Sigmoid colon (tissue), 7 donors: ENCODE data around the gene ADCY5. TPM values are rescaled to one million over a fixed set of nuclear protein-coding genes. Genes with fewer than 3 reads are reported as not detected.

Experiments
- DNase-seq: peaks from one replicate; pipeline ENCODE4 v3.0.0-alpha.2; 2019
- H3K27ac ChIP-seq, 4 donors: fragments of 200-600 bp; sonication (generic); one replicate each; pipeline ENCODE4 v1.5.1; 2016 to 2019; ENCODE audit warnings: mild to moderate bottlenecking in 1 of 4
- H3K27me3 ChIP-seq, 3 donors: fragments of 200-600 bp; sonication (generic); one replicate each; pipeline ENCODE4 v1.5.1; 2019; ENCODE audit warnings: mild to moderate bottlenecking in 1 of 3
- H3K36me3 ChIP-seq, 4 donors: fragments of 200-600 bp; sonication (generic); one replicate each; pipeline ENCODE4 v1.5.1; 2016 to 2019
- H3K4me1 ChIP-seq, 4 donors: fragments of 200-600 bp; sonication (generic); one replicate each; pipeline ENCODE4 v1.5.1; 2017 to 2019
- H3K4me3 ChIP-seq, 4 donors: fragments of 200-600 bp; sonication (generic); one replicate each; pipeline ENCODE4 v1.5.1; 2017 to 2019; ENCODE audit warnings: mild to moderate bottlenecking in 2 of 4, moderate library complexity in 1 of 4
- H3K9me3 ChIP-seq, 4 donors: fragments of 200-600 bp in 3 of 4; sonication (generic) in 3 of 4; one replicate each; pipeline versions ENCODE4 v1.5.1 to v1.6.1; 2013 to 2019
- CTCF ChIP-seq, 4 experiments: fragments of 450-650 bp in 3 of 4; fragments of 200-600 bp in 1 of 4; IDR thresholded peaks; one replicate each; pipeline ENCODE4 v1.5.1; 2016 to 2019; ENCODE audit warnings: antibody characterized with exemption in 4 of 4, mild to moderate bottlenecking in 3 of 4, moderate library complexity in 2 of 4
- EP300 ChIP-seq, 4 donors: sonication (generic); formaldehyde crosslinking; IDR thresholded peaks; one replicate each; pipeline ENCODE4 v1.6.1; 2017; ENCODE audit warnings: antibody characterized with exemption in 4 of 4
- POLR2A ChIP-seq, 2 donors: fragments of 450-650 bp; IDR thresholded peaks; one replicate each; pipeline ENCODE4 v1.6.1; 2016; ENCODE audit warnings: antibody characterized with exemption in 2 of 2, mild to moderate bottlenecking in 2 of 2, moderate library complexity in 2 of 2
- POLR2AphosphoS5 ChIP-seq, 4 donors: sonication (generic); formaldehyde crosslinking; IDR thresholded peaks; one replicate each; pipeline ENCODE4 v1.6.1; 2017; ENCODE audit warnings: antibody characterized with exemption in 4 of 4
- WGBS, 2 donors: extraction: QIAGEN DNeasy Blood & Tissue Kit; methylation state at CpG; one replicate each; pipeline ENCODE4 v1.1.7; 2013; 5-methylcytosine and 5-hydroxymethylcytosine counted together
- intact Hi-C: fragments of 100-400 bp; cut with DNase I; formaldehyde crosslinking; loops from one replicate; pipeline ENCODE4 v1.15.1; 2023
- polyA plus RNA-seq, 3 donors: library from polyadenylated mRNA; stranded (reverse); fragments of 200-250 nt; gene quantifications; one replicate each; pipeline ENCODE4 v1.2.3, GENCODE V29; 2013
- total RNA-seq, 4 donors: library from RNA; depleted of rRNA; stranded (reverse); fragments of >200 nt; gene quantifications; one replicate each; pipeline ENCODE4 v1.1.0, GENCODE V29; 2016
- donor health status: healthy with polysubstance abuse.
- donor health status: Bipolar disorder and iron deficiency.
- donor health status: healthy.

ADCY5 gene
- total and polyA plus RNA-seq, 7 donors, result 1.4 to 84.4 (median 39.5) TPM

GRCh38 chr3:123445702-123446101 is 3.2 kb downstream of the ADCY5 start:
- intact Hi-C loops, result loop anchor here (1.0 to 5.0 kb wide), 4 partner anchors 30 to 112 kb away; no protein-coding TSS in a partner anchor
- Histone ChIP-seq H3K27me3 (peaks cover 0 to 4% (median 0%) of the 10 kb centered on the region in 3 donors), H3K36me3 (no peaks in the 10 kb centered on the region), H3K9me3 (no peaks in the 10 kb centered on the region), H3K4me3 (peak overlapping the region; percentile 53 to 93 (median 80)), H3K4me1 (peaks cover 0 to 63% (median 43%) of the 10 kb centered on the region in 4 donors), H3K27ac (peak overlapping the region; percentile 94 to 98 (median 96))
- WGBS, 2 donors, result 55 to 73% methylated on average over 2 of the region's 2 CpGs
- DNase-seq, result no peak
- no peak for TF ChIP-seq CTCF (IDR thresholded peaks at IDR 0.05)
- no peak for TF ChIP-seq EP300 (IDR thresholded peaks at IDR 0.05)
- TF ChIP-seq POLR2AphosphoS5 (IDR thresholded peaks at IDR 0.05), result no peak
- TF ChIP-seq POLR2A (IDR thresholded peaks at IDR 0.05), result no peak

GRCh38 chr3:123444744-123445143 is 4.1 kb downstream of the ADCY5 start:
- peaks cover 0 to 4% (median 0%) of the 10 kb centered on the region in 3 donors for H3K27me3 ChIP-seq
- peak overlapping the region; percentile 94 to 98 (median 96) for H3K27ac ChIP-seq
- no peaks in the 10 kb centered on the region for H3K9me3 ChIP-seq
- DNase-seq, result no peak
- TF ChIP-seq POLR2AphosphoS5 (IDR thresholded peaks at IDR 0.05) (no peak), EP300 (IDR thresholded peaks at IDR 0.05) (no peak), POLR2A (IDR thresholded peaks at IDR 0.05) (no peak), CTCF (IDR thresholded peaks at IDR 0.05) (no peak)
- WGBS, 2 donors, result 75 to 82% methylated on average over 1 of the region's 1 CpG
- no peaks in the 10 kb centered on the region for H3K36me3 ChIP-seq
- peaks cover 0 to 60% (median 46%) of the 10 kb centered on the region in 4 donors for H3K4me1 ChIP-seq
- H3K4me3 ChIP-seq, result peak overlapping the region in 3 of 4 donors; percentile 76 to 93 (median 85)
- intact Hi-C loops, result loop anchor here (5.0 kb wide), 1 partner anchor 113 kb away; no protein-coding TSS in a partner anchor

GRCh38 chr3:123444023-123444422 is 4.9 kb downstream of the ADCY5 start:
- peak overlapping the region in 3 of 4 donors; percentile 11 to 93 (median 85) for H3K4me3 ChIP-seq
- peaks cover 0 to 4% (median 0%) of the 10 kb centered on the region in 3 donors for H3K27me3 ChIP-seq
- no peak for TF ChIP-seq EP300 (IDR thresholded peaks at IDR 0.05)
- no peak for TF ChIP-seq POLR2A (IDR thresholded peaks at IDR 0.05)
- peak in 2 of 4 donors; percentile 16 to 25 for TF ChIP-seq POLR2AphosphoS5 (IDR thresholded peaks at IDR 0.05)
- TF ChIP-seq CTCF (IDR thresholded peaks at IDR 0.05), result no peak
- peaks cover 0 to 57% (median 46%) of the 10 kb centered on the region in 4 donors for H3K4me1 ChIP-seq
- H3K27ac ChIP-seq, result peak overlapping the region; percentile 94 to 98 (median 96)
- intact Hi-C loops, result no loop called here
- DNase-seq, result no peak
- H3K36me3 ChIP-seq, result no peaks in the 10 kb centered on the region
- WGBS, 2 donors, result 66 to 86% methylated on average over 6 of the region's 6 CpGs
- no peaks in the 10 kb centered on the region for H3K9me3 ChIP-seq

GRCh38 chr3:123442908-123443307 is 6.0 kb downstream of the ADCY5 start:
- intact Hi-C loops, result no loop called here
- Histone ChIP-seq H3K27ac (peak overlapping the region; percentile 94 to 98 (median 96)), H3K36me3 (no peaks in the 10 kb centered on the region), H3K4me3 (no peak overlapping the region), H3K9me3 (no peaks in the 10 kb centered on the region), H3K4me1 (peaks cover 0 to 53% (median 42%) of the 10 kb centered on the region in 4 donors), H3K27me3 (no peaks in the 10 kb centered on the region)
- no peak for DNase-seq
- WGBS, 2 donors, result 92% methylated on average over 7 of the region's 7 CpGs
- TF ChIP-seq POLR2A (IDR thresholded peaks at IDR 0.05) (no peak), POLR2AphosphoS5 (IDR thresholded peaks at IDR 0.05) (no peak), CTCF (IDR thresholded peaks at IDR 0.05) (no peak), EP300 (IDR thresholded peaks at IDR 0.05) (no peak)

- no peak for TF ChIP-seq POLR2AphosphoS5 (IDR thresholded peaks at IDR 0.05)
- TF ChIP-seq EP300 (IDR thresholded peaks at IDR 0.05), result no peak
- TF ChIP-seq CTCF (IDR thresholded peaks at IDR 0.05), result no peak
- no peak for TF ChIP-seq POLR2A (IDR thresholded peaks at IDR 0.05)
- Histone ChIP-seq H3K27ac (peak overlapping the region; percentile 94 to 98 (median 96)), H3K36me3 (no peaks in the 10 kb centered on the region), H3K4me1 (peaks cover 0 to 53% (median 42%) of the 10 kb centered on the region in 4 donors), H3K27me3 (no peaks in the 10 kb centered on the region), H3K9me3 (no peaks in the 10 kb centered on the region), H3K4me3 (no peak overlapping the region)
- intact Hi-C loops, result no loop called here
- 87 to 93% methylated on average over 9 of the region's 9 CpGs for WGBS, 2 donors
- no peak for DNase-seq
Observed at GRCh38 chr3:123442125-123442524, 6.8 kb downstream of the ADCY5 start.
